ENCODE measurements around the gene SYNDIG1.
"Not testable (repeated sequence)": the region's sequence is repeated elsewhere in the genome, so short reads cannot be mapped to it uniquely, and the experiment has no call there.

Gene SYNDIG1

GRCh38 chr20:24616258-24617079 is 147.0 kb downstream of the SYNDIG1 start:
- no peak for DNase-seq

GRCh38 chr20:24617080-24617432 is 147.6 kb downstream of the SYNDIG1 start:
- DNase-seq: no peak

GRCh38 chr20:24617757-24618450 is 148.5 kb downstream of the SYNDIG1 start:
- no peak for DNase-seq

DNA sequence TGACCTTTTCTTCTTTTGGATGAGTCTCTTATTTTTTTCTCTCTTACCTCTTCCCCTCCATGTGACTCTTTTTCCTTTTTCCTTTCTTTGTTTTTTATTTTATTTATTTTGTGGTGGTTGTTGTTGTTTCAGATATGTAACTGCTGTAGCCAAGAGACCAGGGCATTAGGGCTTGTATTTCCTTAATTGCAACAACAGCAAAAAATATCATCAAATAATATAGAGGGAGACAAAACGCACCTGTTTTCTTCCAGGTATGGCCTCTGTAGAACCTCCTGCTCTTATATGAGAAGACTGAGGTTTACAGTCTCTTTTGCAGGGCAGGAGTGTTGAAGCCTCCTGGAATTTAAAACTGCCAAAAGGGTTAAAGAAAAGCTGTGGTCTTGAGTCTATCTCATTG is 149.3 kb downstream of the SYNDIG1 start:
- DNase-seq: no peak

GRCh38 chr20:24619212-24619611 is 149.8 kb downstream of the SYNDIG1 start:
- DNase-seq: no peak

DNA sequence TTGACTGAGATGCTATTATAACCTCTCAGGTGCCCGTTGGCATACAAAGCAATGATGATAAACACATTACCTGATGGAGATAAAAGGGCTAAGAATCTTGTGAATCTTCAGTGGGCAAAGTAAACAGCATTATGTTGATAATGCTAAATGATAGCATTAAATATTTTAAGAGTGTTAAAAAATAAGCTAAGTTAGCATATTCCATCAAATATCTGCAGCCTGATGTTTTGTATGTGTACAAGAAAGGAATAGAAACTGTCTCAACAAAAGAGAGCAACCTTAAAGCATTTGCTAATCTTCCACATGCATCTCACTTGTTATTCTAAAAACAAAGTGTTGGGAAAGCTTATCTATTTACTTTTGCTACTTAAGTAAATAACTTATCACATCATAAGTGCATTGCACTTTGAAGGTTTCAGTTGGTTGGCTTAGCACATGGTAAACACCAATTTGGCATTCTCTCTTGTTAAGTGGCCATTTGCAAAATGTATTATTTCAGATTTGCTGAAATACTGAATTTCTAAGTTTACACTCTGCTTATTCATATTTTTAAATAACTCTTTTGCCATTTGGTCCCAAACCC is 151.6 kb downstream of the SYNDIG1 start:
- DNase-seq: no peak

DNA sequence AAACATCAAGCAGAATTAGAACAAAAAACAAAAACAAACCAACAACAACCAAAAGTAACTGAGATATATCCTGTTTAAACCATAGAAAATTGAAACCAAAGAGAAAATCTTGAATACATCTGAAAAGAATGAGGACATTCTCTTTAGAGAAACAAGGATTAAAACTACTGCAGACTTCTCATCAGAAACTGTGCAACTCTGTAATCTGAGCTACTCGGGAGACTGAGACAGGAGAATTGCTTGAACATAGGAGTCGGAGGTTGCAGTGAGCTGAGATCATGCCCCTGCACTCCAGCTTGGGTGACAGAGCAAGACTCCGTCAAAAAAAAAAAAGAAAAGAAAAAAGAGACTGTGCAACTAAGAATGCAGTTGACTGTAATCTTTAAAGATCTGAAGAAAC is 153.4 kb downstream of the SYNDIG1 start:
- DNase-seq: no peak

DNA sequence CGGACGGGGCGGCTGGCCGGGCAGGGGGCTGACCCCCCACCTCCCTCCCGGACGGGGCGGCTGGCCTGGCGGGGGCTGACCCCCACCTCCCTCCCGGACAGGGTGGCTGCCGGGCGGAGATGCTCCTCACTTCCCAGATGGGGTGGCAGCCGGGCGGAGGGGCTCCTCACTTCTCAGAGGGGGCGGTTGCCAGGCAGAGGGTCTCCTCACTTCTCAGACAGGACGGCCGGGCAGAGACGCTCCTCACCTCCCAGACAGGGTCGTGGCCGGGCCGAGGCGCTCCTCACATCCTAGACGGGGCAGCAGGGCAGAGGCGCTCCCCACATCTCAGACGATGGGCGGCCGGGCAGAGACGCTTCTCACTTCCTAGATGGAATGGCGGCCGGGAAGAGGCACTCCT is 156.7 kb downstream of the SYNDIG1 start:
- DNase-seq: not testable (repeated sequence)

GRCh38 chr20:24627291-24627690 is 157.9 kb downstream of the SYNDIG1 start:
- DNase-seq: no peak

DNA sequence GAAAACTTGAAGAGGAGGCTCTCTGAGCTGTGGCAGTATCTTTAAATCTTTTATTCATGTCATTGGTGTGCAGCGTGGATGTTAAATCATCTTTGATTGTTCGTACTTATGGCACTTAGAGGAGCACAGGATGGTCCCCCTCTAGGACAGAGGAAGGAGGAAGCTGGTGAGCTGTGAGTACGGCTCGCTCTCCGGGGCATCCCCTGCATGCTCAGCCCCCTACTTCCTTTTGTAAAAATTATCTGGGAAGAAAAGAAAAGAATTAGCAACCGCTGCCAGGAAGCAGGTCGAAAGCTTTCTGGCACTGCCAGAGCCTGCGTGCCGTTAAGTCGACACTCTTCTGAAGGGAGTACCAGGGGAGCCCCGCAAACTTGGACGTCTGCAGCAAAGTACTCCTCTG is 158.5 kb downstream of the SYNDIG1 start:
- no peak for DNase-seq

DNA sequence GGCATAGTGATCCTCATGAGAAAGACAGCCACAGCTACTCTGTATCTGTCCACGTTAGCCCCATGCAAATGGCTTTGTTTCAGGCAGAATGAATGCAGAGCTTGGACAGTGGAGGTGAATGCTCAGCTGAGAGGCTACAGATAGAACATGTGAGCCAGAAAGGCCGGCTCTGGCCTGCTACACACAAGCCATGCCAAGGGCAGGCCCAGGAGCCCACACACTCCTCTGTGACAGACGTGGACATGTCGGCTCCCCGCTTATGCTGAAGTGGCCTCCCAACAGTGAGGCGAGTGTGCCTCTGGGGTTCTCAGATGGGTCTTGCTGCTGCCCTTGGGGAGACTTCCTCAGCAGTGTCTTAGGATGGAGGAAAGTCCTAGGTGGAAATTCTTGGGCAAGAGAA is 159.6 kb downstream of the SYNDIG1 start:
- no peak for DNase-seq

GRCh38 chr20:24629668-24630067 is 160.2 kb downstream of the SYNDIG1 start:
- DNase-seq: no peak

DNA sequence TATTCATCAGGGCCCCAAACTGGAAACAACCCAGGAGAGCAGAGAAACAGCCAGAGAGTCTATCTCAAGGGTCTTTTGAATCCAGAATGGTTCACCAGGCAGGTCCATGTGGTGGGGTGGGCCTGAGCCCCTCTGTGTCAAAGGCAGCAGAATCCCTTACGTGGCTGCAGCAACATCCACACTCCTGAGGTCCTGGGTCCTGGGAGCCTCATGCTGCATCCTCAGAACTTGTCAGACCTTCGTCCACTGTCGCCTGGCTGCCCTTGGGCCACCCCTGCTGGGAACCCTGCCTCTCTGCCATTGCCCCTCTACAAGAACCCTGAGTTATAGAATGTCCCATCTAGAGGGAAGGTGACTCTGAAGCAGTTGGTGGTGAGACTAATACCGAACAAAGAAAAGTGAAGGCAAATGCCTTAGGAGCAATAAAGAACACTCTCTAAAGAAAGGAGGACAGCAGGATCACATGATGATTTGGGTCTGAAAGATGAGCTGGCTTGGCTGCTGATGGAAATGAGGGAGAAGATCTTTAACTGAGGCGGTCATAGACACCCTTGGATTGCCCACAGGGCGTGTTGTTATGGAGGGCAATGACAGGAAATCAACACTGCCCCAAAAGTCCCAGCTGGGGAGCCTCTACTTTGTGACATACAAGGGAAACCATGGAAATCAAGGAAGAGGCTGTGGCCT is 161.2 kb downstream of the SYNDIG1 start:
- DNase-seq: no peak

GRCh38 chr20:24631173-24631505 is 161.7 kb downstream of the SYNDIG1 start:
- no peak for DNase-seq

DNA sequence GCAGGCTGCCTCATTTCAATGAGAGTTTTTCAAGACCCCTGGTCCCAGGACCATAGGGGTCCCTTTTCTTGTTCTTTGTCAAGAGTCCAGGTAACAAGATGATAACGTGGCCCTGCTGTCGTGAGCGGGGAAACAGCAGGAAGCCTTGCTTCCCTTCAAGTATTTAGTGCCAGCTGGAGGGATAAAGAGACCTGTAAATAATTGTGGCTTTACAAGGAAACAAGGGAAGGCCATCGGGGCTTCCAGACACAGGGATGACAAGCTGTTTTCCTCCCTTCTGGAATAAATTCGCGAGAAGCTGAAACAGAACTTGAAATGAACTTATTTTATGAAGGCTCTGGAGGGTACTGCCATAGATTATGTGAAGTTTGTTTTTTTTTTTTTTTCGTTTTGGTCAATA is 163.2 kb downstream of the SYNDIG1 start:
- no peak for DNase-seq

GRCh38 chr20:24633026-24633425 is 163.6 kb downstream of the SYNDIG1 start:
- DNase-seq: peak; percentile 29

- DNase-seq: no peak
These were observed 164.1 kb downstream of the SYNDIG1 start for GRCh38 chr20:24633521-24633920.

- peak; percentile 86 for DNase-seq
These were observed 165.4 kb downstream of the SYNDIG1 start for GRCh38 chr20:24634855-24635254.

DNA sequence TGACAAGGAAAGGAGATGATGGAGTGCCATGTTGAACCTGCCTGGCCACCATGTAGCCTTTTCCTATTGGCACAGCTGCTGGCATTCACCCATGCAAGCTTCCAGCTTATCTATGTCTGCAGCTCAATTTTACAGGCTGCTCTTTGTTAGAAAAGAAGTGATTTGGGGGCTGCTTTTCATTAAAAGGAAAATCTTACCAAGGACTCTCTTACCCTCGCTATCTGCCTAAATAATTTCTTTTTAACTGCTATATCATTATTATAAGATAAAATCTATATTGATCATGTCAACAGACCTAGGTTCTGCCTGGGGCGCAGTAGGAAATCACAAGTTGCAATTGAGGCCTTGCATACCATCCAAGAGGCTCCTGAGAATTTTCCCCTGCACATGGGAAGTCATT is 167.2 kb downstream of the SYNDIG1 start:
- DNase-seq: no peak

GRCh38 chr20:24637087-24637486 is 167.7 kb downstream of the SYNDIG1 start:
- DNase-seq: no peak

GRCh38 chr20:24637941-24638340 is 168.5 kb downstream of the SYNDIG1 start:
- no peak for DNase-seq

DNA sequence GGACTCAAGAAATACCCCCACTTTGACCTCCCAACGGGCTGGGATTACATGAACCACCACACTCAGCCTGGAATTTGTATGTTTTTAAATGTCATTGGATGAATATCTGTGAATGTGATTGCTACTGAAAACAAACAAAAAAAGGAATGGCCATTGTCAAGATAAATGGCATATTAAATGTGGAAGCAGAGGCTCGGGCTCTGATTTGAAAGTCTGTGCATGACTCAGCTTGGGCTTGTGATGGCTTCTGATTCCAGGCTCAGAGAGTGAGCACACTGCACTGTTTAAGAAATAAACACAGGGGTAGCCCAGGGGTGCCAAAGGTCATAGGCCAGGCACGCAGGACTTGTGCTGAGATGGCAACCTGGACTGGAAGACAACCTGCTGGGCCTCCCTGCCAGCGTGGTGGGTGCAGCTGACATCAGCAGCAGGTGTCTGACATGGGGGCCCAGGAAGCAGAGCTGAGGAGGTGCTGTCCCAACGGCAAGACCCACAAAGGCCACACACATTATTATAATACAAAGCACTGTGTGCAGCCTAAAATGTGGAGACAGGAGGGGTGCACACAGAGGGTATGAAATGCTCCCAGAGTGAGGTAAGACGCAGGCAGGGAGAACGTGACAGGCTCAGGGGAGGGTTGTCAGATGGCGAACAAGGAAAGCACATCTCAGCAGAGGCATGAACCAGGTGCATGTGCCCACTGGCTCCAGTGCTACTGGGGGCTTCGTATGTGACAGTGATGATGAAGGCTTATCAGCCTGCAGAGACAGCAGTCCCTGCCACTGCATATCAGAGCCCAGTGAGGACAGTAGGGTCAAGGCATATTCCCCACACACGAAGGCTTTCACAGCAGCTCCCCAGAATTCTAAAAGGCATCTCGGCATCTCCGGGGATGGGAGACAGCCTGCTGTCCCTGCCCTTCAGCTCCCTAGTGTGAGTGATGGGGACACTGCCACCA is 169.4 kb downstream of the SYNDIG1 start:
- DNase-seq: no peak

- DNase-seq: no peak
These were observed 170.8 kb downstream of the SYNDIG1 start for GRCh38 chr20:24640276-24640675.
